Right lobe of liver (tissue), 4 donors: ENCODE results near the gene SLC2A2.

Experiments used
- POLR2A ChIP-seq: fragments of 450-650 bp; IDR thresholded peaks from one replicate; pipeline ENCODE4 v1.6.1; 2017; ENCODE audit warnings: antibody characterized with exemption, mild to moderate bottlenecking
- TF ChIP-seq, protein P1 (sequence below), 4 donors: fragments of 200-600 bp in 3 of 4; fragments of 450-650 bp in 1 of 4; IDR thresholded peaks; one replicate each; pipeline versions ENCODE4 v1.5.1 to v1.8.0; 2016 to 2022; ENCODE audit warnings: antibody characterized with exemption in 4 of 4, mild to moderate bottlenecking in 2 of 4
- donor health status: DM: no; HTN: no; CAD: no.
- donor health status: DM: no; HTN: no; CAD: no.
- donor health status: DM: no; HTN: yes; CAD: no.

- TF ChIP-seq, protein P1, sequence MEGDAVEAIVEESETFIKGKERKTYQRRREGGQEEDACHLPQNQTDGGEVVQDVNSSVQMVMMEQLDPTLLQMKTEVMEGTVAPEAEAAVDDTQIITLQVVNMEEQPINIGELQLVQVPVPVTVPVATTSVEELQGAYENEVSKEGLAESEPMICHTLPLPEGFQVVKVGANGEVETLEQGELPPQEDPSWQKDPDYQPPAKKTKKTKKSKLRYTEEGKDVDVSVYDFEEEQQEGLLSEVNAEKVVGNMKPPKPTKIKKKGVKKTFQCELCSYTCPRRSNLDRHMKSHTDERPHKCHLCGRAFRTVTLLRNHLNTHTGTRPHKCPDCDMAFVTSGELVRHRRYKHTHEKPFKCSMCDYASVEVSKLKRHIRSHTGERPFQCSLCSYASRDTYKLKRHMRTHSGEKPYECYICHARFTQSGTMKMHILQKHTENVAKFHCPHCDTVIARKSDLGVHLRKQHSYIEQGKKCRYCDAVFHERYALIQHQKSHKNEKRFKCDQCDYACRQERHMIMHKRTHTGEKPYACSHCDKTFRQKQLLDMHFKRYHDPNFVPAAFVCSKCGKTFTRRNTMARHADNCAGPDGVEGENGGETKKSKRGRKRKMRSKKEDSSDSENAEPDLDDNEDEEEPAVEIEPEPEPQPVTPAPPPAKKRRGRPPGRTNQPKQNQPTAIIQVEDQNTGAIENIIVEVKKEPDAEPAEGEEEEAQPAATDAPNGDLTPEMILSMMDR (IDR thresholded peaks at IDR 0.05) = no peak
- no peak for TF ChIP-seq POLR2A
Measured at GRCh38 chr3:171057072-171057471, 30.6 kb upstream of the SLC2A2 start.
